Glomerular endothelial cell (primary cell): Measurements from ENCODE around the gene UBR7. TPM values are rescaled to one million over a fixed set of nuclear protein-coding genes. Genes with fewer than 3 reads are reported as not detected.
A peak's percentile ranks its signal among the peaks of the same experiment; 100 is the strongest.
"Not testable (repeated sequence)": the region's sequence is repeated elsewhere in the genome, so short reads cannot be mapped to it uniquely, and the experiment has no call there.

Experiments
- DNase-seq: peaks from one replicate; pipeline ENCODE4 v3.0.0-alpha.2; 2011; ENCODE audit warnings: low read depth, low spot score; ENCODE audit errors: extremely low read depth
- total RNA-seq: library from RNA; depleted of rRNA; stranded (reverse); fragments of >200 nt; gene quantifications from 2 replicates; pipeline ENCODE4 v1.2.3, GENCODE V29; 2015

Gene UBR7, protein sequence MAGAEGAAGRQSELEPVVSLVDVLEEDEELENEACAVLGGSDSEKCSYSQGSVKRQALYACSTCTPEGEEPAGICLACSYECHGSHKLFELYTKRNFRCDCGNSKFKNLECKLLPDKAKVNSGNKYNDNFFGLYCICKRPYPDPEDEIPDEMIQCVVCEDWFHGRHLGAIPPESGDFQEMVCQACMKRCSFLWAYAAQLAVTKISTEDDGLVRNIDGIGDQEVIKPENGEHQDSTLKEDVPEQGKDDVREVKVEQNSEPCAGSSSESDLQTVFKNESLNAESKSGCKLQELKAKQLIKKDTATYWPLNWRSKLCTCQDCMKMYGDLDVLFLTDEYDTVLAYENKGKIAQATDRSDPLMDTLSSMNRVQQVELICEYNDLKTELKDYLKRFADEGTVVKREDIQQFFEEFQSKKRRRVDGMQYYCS
- 20.2 and 28.8 TPM in 2 replicates for total RNA-seq

DNA sequence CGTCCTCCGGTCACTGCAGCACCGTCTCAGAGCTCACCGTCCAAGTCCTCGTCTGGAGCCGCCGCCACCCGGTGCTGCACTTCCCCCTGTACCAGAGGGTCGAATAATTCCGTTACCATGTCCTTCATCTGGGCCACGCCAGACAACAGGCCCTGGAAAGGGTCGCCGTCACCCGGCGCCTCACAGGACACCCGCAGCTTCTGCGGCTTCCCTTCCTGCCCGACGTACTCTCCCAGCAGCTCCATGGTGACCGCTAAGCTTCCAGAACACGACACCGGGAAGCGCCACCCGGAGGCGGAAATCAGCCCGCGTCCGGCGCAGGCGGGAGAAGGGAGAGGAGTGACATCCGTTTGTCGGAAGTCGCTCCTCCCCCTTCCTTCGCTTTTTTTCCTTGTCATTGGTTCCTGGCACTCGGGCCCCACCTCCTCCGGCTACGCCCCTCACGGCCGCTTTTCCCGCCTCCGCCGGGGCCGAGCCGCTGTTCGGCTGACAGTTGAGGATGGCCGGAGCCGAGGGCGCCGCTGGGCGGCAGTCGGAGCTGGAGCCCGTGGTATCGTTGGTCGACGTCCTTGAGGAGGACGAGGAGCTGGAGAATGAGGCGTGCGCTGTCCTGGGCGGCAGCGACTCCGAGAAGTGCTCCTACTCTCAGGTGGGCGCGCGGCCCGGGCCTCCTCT lies at the start of gene UBR7, which contains the start of gene GON7:
Gene UBR7, plus strand, starts transcription at position 464 of the 675 bp plus-strand sequence. Its CDS starts 36 bp downstream, at position 500.
Gene GON7, minus strand, starts transcription at position 273 of the 675 bp plus-strand sequence. Its CDS starts 28 bp downstream, at position 245.
- peak; percentile 57 for DNase-seq

DNA sequence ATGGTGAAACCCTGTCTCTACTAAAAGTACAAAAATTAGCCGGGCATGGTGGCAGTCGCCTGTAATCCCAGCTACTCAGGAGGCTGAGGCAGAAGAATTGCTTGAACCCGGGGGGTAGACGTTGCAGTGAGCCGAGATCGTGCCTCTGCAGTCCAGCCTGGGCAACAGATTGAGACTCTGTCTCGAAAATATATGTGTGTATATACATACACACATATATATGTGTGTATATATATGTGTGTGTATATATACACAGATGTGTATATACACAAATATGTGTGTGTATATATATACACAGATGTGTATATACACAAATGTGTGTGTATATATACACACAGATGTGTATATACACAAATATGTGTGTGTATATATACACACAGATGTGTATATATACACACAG lies 48.7 kb upstream of the UBR7 start:
- not testable (repeated sequence) for DNase-seq

DNA sequence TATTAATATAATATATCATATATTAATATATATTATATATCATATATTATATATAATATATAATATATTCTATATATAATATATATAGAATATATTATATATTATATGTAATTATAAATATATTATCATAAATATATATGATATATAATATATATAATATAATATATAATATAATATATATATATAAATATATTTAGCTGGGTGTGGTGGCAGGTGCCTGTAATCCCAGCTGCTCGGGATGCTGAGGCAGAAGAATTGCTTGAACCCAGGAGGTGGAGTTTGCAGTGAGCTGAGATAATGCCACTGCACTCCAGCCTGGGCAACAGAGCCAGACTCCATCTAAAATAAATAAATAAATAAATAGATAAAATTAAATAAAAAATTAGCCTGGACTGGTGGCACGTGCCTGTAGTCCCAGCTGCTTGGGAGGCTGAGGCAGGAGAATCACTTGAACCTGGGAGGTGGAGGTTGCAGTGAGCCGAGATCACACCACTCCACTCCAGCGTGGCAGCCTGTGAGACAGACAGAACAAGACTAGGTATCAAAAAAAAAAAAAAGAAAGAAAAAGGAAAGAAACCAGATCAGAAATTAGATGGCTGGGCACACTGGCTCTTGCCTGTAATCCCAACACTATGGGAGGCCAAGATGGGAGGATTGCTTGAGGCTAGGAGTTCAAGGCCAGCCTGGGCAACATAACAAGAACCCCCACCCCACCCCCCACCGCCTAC lies 47.3 kb upstream of the UBR7 start:
- DNase-seq, result not testable (repeated sequence)

DNA sequence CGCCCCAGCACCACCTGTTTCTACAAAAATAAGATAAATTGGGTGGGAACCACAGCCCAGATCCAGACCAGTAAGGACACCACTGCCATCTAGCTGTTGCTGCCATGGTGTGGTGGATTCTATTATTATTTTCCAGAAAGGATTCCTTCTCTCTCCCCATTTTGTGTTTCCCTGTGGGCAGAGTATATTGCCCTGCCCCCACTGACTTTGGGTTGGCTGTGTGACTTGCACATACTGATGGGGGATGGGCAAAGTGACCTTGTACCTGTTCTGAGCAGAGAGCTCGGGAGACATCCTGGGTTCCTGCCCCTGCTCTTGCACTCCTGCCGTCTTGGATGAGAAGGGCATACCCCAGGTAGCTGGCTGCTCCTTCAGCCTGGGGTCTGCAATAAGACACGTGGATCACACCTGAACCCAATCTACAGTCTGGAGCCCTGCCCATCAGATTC lies 46.7 kb upstream of the UBR7 start:
- no peak for DNase-seq

DNA sequence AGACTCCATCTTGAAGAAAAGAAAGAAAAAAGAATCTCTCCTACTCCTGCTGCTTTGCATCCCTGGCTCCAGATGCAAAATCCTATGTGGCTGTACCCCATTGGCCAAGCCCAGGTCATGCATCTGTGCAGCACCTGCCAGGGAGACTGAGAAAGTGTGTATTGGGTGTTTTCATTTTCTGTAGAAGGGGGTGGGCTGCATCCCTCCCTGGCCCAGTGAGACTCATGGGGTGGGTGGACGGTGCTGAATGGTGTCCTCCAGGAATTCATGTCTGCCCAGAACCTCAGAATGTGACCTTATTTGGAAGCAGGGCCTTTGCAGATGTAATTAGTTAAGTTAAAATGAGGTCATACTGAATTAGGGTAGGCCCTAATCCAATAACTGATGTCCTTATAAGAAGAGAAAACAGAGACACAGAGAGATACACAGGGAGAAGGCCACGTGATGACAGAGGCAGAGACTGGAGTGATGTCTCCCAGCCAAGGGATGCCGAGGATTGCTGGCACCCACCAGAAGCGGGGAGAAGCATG lies 45.6 kb upstream of the UBR7 start:
- no peak for DNase-seq

DNA sequence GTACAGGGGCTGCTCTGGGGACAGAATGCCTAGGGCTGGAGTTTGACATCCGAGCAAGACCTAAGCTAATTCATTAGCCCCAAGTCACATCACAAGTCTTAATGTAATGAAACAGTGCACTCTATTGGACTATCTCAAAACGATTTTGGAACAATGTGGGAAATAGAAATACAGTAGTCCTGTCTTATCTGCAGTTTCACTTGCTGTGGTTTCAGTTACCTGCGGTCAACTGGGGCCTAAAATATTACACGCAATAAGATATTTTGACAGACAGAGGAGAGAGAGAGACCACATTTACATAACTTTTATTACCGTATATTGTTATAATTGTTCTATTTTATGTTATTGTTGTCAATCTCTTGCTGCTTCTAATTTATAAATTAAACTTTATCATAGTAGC lies 43.5 kb upstream of the UBR7 start:
- DNase-seq, result no peak

DNA sequence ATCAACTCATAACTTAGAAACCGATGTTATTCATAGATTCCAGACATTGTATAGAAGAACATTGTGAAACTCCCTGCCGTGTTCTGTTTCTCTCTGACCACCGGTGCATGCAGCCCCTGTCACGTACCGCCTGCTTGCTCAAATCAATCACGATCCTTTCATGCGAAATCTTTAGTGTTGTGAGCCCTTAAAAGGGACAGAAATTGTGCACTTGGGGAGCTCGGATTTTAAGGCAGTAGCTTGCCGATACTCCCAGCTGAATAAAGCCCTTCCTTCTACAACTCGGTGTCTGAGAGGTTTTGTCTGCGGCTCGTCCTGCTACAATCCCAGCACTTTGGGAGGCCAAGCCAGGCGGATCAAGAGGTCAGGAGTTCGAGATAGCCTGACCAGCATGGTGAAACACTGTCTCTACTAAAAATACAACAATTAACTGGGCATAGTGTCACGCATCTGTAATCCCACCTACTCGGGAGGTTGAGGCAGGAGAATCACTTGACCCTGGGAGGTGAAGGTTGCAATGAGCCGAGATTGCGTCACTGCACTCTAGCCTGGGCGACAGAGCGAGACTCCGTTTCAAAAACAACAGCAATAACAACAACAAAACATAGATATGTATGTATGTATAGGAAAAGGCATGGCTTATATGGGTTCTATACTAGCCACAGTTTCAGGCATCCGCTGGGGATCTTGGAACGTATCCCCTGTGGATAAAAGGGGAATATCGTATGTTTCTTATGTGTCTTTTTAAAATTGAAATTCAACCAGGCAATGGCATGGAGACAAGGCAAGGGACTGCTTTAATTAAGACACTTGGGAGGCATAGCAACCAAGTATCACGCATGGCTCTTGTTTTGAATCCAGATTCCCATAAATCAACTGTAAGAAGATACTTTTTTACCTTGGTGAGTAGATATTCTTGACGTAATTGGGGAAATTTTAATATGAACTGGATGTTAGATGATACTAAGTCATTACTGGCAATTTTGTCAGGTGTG lies 41.5 kb upstream of the UBR7 start:
- DNase-seq, result not testable (repeated sequence)

DNA sequence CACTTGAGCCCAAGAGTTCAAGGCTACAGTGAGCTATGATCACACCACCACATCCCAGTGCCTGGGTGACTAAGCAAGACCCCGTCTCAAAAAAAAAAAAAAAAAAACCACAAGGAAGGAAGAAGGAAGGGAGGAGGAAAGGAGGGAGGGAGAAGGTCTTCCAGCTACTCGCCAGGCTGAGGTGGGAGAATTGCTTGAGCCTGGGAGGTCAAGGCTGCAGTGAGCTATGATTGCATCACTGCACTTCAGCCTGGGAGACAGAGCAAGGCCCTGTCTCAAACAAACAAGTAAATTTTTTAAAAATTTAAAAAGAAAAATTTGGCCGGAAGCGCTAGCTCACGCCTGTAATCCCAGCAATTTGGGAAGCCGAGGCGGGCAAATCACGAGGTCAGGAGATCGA lies 38.4 kb upstream of the UBR7 start:
- DNase-seq, result not testable (repeated sequence)

DNA sequence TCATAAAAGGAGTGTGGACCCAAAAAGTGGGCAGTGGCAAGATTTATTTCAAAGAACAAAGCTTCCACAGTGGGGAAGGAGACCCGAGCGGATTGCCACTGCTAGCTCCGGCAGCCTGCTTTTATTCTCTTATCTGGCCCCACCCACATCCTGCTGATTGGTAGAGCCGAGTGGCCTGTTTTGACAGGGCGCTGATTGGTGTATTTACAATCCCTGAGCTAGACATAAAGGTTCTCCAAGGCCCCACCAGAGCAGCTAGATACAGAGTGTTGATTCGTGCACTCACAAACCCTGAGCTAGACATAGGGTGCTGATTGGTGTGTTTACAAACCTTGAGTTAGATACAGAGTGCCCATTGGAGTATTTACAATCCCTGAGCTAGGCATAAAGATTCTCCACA lies 37.4 kb upstream of the UBR7 start:
- DNase-seq, result not testable (repeated sequence)

DNA sequence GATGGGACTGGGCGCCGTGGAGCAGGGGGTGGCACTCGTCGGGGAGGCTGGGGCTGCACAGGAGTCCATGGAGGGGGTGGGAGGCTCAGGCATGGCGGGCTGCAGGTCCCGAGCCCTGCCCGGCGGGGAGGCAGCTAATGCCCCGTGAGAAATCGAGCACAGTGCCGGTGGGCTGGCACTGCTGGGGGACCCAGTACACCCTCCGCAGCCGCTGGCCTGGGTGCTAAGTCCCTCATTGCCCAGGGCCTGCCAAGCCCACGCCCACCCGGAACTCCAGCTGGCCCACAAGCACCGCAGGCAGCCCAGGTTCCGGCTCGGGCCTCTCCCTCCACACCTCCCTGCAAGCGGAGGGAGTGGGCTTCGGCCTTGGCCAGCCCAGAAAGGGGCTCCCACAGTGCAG lies 36.9 kb upstream of the UBR7 start:
- not testable (repeated sequence) for DNase-seq

DNA sequence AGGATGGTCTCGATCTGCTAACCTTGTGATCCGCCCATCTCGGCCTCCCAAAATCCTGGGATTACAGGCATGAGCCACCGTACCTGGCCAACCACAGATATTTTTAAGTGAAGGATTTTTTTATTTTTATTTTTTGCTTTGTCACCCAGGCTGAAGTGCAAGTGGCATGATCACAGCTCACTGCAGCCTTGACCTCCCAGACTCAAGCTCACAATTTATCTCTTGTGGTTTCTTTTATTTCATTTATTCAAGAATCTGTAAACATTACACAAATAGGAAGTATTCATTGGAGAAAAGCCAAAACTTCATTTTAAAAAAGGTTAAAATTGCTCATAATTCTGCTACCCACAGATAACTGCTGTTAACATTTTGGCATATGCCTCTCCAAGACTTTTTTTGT lies 35.7 kb upstream of the UBR7 start:
- no peak for DNase-seq

DNA sequence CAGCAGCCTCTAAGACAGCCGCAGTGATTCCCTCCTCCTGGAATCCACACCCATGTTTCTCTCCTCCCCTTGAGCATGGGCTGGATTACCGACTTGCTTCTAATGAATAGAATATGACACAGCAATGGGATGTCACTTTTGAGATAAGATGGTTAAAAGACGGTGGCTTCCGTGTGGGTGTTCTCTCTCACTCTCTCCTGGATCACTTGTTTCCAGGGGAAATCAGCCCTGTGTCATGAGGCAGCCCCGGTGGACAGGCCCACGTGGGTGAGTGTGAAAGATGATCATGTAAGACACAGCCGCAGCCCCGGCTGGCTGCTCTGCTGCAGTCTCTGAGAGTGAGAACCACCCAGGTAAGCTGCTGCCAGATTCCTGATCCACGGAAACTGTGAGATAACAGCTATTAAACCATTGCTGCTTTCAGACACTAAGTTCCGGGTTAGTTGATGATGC lies 33.1 kb upstream of the UBR7 start:
- DNase-seq, result no peak

DNA sequence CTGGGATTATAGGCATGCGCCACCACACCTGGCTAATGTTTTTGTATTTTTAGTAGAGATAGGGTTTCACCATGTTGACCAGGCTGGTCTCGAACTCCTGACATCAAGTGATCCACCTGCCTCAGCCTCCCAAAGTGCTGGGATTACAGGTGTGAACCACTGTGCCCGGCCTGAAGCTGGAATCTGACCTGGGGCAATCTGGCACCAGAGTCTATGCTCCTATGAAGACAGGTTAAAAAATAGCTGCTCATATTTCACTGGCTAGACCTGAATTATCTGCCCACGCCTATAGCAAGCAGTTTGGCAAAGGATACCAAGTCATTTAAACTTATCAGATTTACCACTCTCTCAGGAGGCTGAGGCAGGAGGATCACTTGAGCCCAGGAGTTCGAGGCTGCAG lies 32.3 kb upstream of the UBR7 start:
- not testable (repeated sequence) for DNase-seq

DNA sequence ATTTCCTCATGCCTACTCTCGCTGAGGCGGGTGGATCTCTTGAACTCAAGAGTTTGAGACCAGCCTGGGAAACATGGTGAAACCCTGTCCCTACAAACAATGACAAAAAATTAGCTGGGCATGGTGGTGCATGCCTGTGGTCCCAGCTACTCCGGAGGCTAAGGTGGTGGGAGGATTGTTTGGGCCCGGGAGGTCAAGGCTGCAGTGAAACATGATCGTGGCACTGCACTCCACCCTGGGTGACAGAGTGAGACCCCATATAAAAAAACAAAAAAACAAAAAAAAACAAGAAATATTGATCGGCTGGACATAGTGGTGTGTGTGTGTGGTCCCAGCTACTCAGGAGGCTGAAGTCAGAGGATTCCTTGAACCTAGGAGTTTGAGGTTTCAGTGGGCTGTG lies 31.6 kb upstream of the UBR7 start:
- no peak for DNase-seq

DNA sequence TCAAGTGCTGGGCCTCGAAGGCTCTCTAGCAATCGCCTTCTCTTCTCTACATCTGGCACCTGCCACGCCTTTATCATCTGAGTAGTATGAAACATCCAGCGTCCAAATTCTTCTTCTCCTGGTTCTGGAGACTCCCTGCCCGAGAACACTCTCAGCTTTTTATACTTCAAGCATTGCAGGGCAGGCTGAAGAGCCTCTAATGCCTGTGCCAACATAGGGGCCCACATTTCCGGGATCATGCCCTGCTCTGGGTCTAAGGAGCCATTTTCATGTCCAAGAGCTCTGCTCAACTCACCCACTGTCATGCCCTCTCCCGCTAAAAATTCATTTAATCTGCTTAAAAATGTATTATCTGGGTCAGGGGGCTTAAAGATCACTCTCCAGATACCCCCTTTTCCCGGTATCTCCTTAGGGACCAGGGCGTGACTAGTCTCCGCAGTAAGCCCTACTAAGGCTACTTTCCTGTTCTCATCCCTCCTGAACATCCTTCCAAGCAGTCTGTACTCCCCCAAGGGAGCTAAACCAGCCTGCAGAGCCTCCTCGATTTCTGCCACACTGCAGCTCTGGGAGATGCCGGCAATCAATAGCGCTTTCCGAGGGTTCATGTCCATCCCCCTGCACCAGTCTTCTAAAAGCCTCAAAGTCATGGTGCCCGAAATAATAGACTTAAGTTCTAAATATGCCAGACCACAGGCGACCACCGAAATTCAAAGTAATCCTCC lies 23.3 kb upstream of the UBR7 start:
- no peak for DNase-seq

DNA sequence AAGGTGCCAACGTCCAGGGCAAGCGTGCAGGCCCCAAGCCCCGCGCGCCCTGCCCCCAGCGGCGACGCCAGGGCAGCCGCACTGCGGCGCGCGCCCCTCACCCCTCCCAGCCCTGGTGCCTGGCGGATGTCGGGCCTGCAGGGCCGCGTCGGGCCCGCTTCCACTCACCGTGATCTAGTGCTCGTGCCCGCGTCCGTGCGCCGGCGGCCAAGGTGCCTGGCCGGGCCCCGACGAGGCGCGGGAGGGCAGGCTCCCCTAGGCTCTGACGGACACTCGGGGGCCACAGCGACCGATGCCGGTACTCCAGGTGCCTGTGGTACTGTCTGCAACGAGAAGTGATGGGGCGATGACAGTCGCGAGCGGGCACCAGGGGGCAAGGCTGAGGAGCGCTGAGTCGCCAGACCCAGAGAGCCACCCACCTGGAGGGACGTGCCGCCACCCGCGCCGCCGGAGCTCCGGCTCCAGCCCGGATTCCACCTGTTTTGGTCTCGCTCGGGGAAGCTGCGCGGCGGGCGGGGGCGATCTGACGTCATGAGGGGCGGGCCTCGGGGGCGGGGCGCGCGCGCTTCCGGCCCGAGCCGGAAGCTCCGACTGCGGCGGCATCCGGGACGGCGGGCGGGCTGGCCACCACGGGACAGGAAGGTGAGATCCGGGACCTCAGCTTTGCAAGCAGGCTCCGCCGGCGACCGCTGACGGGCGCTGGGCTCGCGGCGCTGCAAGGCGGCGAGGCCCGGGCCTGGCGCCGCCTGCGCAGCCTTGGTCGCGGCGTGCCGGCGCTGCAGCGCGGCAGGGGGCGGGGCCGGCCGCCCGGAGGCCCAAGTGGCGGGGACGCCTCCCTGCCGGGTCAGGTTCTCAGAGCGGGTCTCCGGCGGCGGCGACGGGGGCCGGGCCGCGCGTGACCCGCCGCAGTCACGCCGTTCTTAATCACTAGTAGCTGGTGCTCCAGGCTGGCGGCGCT lies 22.4 kb upstream of the UBR7 start, which contains the start of the genes LYSET and MOAP1:
Gene LYSET, plus strand, starts transcription at position 927 of the 958 bp plus-strand sequence. CDS start 89 bp downstream, outside the sequence.
Gene MOAP1, minus strand, starts transcription at position 507 of the 958 bp plus-strand sequence. CDS start 655 bp downstream, outside the sequence.
- no peak for DNase-seq

DNA sequence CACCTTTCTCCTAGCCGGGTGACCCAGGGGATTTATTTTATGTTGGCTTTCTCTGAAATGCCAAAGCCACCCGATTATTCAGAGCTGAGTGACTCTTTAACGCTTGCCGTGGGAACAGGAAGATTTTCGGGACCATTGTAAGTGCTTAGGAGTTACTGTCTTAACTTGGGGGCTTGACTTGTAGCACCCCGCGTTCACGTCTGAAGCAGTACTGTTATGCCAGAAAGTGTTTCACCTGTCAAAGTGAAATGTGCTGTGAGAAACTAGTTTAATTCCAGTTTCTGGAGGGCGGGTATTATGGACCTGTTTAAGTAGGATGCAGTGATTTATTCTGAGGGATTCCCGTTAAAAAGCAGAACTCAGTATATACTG lies 21.7 kb upstream of the UBR7 start:
- DNase-seq, result no peak

DNA sequence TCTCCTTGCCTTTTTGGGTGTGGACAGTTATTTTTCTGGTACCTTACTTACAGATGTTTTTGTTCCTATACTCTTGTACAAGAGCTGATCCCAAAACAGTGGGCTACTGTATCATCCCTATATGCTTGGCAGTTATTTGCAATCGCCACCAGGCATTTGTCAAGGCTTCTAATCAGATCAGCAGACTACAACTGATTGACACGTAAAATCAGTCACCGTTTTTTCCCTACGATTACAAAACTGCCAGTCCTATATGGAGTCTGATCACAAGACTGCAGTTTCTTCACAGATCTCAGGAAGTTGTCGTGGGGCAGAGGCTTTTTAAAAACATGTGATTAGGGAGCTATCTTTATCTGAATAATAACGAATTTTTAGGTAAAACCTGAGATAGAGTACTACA lies 20.6 kb upstream of the UBR7 start:
- DNase-seq, result no peak
